Fibroblast of skin of right quadriceps (primary cell): ENCODE results near the gene SLAIN1.

Source experiments
- DNase-seq: peaks from one replicate; pipeline ENCODE4 v3.0.0-alpha.2; 2013

SLAIN1 gene

DNA sequence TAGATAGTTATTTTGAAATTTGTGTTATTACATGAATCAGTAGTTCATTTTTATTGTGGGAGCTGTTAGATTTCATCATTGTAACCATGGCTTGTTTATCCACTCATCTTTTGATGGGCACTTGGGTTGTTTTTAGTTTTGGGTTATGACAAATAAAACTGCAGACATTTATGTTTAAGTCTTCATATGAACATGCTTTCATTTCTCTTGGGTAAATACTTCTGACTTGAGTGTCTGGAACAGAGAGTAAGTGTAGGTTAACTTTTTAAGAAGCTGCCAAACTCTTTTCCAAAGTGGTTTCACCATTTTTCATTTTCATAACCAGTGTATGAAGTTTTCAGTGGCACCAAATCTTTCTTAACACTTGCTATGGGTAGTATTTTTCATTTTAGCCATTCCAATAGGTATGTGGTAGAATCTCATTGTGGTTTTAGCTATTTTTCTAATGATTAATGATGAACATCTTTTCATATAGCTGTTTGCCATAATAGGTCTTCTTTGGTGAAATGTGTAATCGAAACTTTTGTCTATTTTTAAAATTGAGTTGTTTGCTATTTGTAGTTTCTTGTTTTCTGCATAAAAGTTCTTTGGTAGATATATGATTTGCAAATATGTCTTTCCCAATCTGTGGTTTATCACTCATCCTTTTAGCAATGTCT, 17.9 kb downstream of the SLAIN1 start:
- DNase-seq: no peak

DNA sequence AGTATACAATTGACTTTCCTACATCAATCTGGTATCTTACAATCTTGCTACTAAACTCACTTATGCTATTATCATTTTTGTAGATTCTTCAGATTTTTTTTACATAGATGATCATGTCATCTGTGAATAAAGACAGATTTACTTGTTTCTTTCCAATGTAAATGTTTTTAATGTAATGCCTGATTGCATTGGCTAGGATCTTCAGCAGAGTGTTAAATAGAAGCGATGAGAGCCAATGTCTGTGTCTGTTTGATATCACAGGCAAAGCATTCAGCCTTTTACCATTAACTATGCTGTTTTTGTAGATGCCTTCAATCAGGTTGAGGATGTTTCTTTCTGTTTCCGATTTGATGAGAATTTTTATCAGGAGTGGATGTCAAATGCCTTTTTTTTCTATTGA, 19.2 kb downstream of the SLAIN1 start:
- no peak for DNase-seq

DNA sequence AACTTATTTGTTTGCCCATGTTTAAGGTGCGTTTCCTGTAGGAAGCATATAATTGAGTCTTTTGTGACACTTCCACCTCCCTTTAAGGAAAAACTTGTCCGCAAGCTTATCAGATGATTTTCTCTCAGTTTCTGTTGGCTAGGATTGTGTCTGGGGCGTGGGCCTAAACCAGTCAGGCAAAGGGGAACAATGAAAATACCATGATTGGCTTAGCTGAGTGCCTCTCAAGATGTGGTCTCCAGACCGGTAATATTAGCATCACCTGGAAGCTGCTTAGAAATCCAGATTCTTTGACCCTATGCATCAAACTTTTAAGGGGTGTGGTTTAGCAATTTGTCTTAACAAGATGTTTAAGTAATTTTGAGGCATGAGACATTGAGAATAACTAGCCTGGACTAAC, 20.0 kb downstream of the SLAIN1 start:
- DNase-seq: no peak

GRCh38 chr13:77719128-77719527, 21.6 kb downstream of the SLAIN1 start:
- no peak for DNase-seq

GRCh38 chr13:77720988-77721387, 23.5 kb downstream of the SLAIN1 start:
- DNase-seq: no peak

DNA sequence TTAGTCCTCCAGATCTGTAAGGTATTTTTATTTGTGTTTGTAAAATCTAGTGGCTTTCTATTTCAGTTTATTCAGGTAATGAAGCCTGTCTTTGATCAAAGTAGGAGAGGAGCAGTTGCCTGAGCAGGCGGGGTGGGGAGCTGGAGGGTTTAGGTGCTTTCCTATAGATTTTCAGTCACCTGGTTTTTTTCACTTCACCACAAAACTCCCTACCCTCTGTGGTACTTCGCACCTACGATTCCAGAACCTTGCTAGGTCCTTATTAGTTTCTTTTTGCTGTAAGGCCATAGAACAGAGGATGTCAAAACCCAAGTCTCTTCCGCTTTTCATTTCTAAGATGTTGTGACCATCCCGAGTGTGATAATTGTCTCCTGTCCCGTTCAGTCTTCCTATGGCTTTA, 26.6 kb downstream of the SLAIN1 start:
- no peak for DNase-seq

DNA sequence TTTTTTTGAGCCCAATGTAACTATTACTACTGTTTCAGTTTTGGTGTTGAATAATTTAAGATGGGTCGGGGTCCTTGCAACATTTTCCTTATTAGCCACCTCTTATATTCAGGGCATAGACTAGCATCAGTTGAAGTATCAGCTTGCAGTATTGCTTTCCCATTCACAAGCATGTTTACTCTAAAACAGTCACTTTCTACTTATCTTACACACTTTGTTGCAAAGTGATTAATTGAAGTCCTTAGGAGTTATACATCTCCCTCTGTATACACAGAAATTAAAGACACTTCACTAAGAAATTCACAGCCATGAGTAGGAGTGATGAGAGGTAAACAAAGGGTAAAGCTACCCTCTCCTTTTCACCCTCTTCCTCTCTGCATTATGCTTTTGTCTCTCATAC, 27.6 kb downstream of the SLAIN1 start:
- no peak for DNase-seq

DNA sequence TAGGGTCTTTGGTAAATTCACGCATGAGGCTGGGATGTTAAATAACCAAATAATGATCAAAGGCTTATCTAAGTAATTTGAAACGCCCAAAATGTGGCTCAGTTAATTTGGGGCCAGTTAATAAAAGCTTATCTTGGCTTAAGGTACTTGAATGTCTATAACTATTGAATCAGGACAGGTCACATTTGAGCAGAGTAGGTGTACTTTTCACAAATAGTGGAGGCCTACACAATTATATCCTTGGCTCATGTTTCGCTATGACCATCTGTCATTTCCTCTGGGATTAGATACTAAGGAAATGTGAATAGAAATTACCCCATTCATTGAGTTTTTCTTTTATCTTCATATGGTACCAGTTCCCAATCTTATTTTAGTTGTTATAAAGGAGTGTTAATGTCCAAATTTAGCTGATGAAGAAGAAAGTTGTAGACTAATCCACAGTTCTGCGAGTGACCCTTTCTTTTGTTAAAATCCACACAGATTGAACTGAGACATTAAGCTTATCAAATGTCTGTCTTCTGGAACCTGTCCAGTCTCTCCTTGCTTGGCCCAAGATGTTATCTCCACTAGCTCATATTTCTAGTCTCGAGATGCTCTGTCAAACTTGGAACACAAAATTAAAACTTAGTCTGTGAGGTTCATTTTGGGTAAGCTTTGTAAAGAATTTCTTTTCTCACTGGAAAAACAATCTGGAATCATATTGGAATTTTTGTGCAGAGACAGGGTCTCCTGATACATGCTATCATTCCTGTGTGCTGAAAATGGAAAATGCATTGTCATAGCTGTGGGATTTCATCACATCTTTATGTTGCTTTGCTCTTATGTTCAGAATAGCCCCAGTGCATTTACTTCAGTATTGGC, 31.0 kb downstream of the SLAIN1 start:
- DNase-seq: no peak

DNA sequence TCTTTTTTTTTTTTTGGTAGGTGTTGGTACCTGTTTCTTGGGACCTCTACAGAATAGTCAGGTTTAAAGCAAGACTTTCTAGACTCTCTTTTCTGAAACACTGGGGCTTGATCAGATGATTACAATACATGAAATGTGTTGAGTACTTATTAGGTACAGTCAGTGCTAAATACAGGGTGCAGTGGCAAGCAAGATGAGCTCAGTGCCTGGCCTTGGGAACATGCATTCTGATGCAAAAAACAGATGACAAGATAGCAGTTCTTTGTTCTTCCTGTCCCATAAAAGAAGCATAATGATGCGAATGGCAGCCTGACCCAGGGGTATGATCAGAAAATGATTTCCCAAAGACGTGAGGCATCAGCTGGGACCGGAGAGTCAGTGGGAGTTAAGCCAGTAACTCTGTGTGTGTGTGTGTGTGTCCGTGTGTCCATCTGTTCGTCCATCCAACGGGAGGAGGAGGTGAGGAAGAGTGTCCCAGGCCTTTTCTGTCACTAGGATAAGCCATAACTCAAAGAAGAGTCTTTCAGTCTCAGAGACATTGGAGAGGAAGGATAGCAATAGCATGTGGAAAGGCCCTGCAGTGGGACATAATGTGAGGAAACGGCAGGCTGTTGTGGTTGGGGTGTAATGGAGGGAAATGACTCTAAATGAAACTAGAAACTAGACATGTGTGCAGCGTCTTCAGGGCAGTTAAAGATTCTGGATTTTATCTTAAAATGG, 32.2 kb downstream of the SLAIN1 start:
- DNase-seq: no peak

DNA sequence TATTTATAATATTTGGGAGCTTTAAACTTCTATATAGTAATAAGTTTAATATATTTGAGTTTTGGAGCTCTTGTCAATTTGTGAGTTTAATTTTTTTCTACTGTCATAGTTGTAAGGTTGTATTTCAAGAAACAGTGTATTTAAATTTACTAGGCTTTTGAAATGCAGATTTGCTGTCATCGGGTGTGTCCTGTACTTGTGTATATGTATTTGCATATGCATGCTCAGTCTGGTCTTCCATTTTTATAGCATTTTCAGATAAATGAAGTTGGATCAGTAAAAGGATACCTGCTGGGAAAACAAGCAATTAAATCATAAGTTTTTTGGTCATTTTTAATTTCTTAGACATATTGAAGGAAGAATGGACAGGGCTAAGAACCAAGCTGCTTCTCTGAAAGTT, 33.1 kb downstream of the SLAIN1 start:
- no peak for DNase-seq

DNA sequence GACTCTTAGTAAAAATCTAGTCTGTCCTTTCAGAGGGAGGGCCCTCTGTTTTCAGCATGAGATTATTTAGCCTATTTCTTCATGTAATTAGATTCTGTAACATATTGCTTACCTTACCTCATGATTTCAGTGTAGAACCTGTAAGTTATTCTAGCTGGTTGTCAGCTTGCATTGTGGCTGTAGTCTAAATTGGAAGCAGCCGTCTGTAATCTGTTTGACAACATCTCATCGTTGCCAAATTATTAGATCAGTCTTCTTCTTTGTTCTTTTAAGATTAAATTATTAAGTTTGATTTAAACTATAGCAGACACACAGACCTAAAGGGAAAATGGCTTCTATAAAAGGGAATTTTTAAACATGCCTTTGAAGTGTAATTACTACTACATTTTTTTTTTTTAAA, 34.8 kb downstream of the SLAIN1 start:
- no peak for DNase-seq

DNA sequence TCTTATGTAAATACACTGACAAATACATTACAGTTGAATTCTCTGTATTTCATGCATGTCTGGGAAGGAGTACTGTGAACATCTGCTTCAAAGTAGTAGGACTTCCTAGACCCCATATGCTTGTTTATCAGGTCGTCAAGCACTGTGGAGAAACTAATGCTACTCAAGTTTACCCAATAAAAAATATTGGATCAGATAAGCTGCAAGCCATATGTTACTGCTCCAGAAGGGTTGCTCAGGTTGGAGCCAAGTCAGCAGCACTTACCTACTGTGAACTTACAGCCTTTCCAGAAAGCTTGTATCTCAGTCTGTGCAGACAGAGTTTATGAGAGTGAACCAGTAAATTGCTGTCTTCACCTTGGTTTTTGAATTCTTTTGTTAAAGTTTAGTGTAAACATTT, 36.2 kb downstream of the SLAIN1 start:
- no peak for DNase-seq

GRCh38 chr13:77737583-77738200, 40.2 kb downstream of the SLAIN1 start:
- DNase-seq: no peak

DNA sequence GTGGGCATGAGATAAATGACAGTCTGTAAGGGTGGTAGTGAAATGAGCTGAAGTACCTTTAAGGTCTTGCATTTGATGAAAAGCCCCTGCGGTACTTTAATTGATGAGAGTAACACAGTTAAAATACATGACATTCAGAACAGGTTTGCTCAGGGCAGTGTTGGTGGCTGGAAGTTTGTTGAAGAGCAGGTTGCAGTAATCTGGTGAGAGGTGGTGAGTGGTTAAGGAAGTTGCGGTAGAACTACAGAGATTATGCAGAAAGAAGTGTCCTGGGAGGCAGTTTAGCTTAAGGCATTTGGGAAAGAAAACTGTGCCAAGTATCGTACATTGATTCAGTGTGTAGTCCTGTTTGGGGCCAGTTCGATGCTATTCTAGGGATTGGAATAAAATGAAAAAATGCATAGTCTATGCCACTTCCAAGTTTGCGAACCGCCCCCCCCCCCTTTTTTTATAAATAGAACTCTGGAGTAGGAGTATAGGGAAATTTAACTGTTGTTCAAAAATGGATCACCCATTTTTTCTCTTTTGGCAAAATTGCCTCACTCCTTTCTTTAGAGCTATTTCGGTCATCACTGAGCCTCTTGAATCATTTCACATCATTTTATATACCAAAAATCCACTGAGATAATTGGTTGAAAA, 42.7 kb downstream of the SLAIN1 start:
- no peak for DNase-seq

DNA sequence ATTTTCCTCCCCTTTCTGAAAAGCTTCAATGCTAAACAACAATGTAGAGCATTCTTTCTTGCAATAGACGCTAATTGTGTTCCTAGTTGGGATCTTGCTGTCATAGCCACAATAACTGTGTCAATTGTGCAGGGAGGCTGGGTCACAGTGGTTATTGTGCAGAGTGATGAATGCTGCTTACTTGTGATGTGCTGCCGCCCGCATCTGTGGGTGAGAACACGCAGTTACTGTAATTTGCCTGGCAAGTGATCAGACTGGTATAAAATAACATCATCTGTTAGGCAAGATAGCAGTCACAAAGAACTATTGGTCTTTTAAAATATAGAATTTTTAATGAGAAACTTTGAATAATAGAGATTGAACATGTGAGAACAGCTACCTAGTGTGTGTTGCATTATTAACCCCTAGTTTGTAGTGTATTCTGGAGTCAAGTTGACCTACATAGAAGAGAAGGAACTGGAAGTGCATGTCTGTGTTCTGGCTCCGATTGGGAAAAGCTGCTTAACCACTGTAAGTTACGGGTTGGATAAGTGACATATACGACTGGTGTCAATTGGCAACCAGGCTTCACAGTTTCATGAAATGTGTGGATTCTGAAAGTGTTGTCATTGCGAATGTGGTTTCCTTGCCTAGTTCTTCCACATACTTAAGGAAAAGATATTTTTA, 43.6 kb downstream of the SLAIN1 start:
- no peak for DNase-seq

DNA sequence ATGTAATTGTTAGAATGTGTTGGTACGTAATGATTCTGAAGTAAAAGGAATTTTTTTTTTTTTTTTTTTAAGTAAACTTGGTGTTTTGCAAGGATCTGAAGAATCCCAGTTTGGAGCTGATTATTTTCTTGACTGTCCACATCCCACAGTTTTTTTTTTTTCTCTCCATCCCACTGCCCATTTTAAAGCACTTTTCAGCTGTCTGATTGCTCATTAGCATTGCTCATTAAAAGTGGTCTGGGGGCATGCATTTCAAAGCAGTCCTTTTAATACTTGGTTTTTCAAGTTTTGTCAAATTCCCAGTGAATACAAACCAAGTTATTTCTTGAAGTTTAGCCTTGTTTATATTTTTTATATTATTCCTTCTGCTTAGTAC, 44.1 kb downstream of the SLAIN1 start:
- DNase-seq: no peak

GRCh38 chr13:77742801-77743200, 45.3 kb downstream of the SLAIN1 start:
- DNase-seq: no peak

DNA sequence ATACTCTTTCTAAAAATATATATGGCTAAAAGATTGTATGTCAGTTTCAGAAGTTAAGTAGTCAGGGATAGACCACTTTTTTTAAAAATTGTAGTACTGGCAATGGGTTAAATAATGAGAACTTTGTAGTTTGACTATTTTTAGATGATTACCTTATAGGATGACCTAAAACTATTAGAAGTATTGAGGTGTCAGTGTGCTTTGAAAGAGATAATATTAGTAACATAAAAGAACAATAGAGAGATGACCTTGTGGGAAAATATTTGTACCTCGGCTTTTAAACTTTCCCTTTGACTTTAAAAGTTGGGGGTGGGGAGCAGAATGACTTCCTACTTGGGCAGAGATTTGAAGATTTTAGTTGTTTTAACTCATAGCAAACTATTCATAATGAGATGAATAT, 48.3 kb downstream of the SLAIN1 start:
- DNase-seq: no peak

DNA sequence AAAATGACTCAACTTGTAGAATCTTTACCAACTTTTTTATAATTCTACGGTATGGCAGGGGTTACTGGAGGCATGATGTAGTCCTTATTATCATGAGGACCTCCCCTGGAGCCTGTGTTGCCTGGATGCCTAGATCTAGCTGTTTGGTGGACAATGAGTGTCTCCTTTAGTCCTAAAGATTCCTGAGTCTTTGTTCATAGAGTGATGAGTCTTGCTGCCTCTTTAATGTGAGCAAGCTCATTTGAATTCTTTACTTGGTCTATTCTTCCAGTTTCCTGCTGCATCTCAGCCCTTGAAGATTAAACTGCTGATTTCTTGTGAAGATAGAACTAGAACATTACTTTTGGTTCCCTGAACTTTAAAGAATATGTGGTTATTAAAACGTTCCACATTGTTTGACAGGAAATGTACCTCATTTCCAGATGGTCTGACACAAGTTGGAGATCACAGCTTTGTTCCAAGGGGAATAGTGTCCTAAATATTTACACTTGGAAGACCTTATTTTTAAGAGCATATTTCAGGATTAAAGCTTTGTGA, 51.9 kb downstream of the SLAIN1 start:
- no peak for DNase-seq

DNA sequence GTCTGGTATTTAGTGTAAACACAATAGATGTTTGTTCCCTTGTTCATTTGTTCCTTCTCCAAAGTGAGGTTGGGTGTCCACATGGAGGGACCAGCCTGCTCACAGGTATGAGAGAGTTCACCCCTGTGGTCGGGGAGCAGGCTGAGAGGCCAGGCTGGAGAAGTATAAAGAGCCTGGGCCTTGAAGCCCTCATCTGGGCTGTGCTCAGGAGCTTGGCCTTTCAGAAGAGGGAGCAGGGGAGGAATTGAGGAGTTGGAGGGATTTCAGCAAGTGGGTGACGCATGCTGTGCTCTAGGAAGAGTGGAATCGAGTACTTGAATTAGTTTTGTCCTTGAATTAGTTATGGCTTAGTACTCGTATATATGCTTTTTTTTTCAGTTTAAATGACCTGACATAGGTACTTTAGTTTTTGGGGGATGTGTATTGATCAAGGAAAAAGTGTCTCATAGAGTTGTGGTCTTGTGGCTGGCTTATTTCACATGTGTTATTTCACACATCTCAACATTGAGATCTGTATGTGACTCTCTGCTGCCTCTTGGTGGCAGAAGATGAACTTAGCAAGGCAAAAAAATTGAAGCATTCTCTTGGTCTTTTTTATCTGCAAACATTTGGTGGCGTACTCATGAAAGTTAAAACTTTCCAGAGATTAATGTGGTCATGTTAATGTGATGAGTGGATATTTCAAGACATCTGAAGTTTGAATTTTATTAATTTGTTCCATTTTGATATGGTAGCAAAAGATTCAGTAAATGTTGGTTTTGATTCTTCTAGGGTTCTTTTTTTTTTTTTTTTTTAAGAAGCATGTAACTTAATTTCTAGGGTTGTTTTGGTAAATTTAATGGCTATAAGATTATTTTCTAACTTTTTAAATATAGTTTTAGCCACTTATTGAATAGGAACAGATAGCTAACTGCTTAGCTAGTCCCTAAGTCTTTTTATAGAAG, 54.3 kb downstream of the SLAIN1 start:
- DNase-seq: peak; percentile 34

GRCh38 chr13:77752512-77753069, 55.1 kb downstream of the SLAIN1 start:
- DNase-seq: no peak
